ENCODE measurements around the gene RNF212B.
A peak's percentile ranks its signal among the peaks of the same experiment; 100 is the strongest.

Gene RNF212B

GRCh38 chr14:23320584-23321571, 83.1 kb downstream of the RNF212B start, which contains the start of gene PABPN1:
TSS of gene PABPN1 (plus strand) at chr14:23321457. CDS start at chr14:23321470, 13 bp downstream.
- peak; percentile 90 to 91 for DNase-seq (ENCODE audit: low read depth in 2 of 2)

- DNase-seq (ENCODE audit: low read depth in 2 of 2): peak; percentile 31 to 35
Measured at GRCh38 chr14:23321572-23322547, 84.1 kb downstream of the RNF212B start.
